OCI-LY1 (cell line): ENCODE results near the gene XYLT1.

Experiments used
- H2AFZ ChIP-seq: fragments of 200-600 bp; sonication (generic), shearing (Covaris generic); 2 replicates; pipeline ENCODE4 v1.6.0; 2014; ENCODE audit warnings: antibody characterized with exemption, mild to moderate bottlenecking, low read length
- H3F3A ChIP-seq: fragments of 200-600 bp; sonication (generic), shearing (Covaris generic); 2 replicates; pipeline ENCODE4 v1.6.0; 2014; ENCODE audit warnings: mild to moderate bottlenecking, antibody characterized with exemption, low read length, moderate library complexity; ENCODE audit not compliant: insufficient read depth
- H3K27ac ChIP-seq: fragments of 200-600 bp; sonication (generic); 2 replicates; pipeline ENCODE4 v1.5.1; 2014; ENCODE audit warnings: low read length, mixed run types, mild to moderate bottlenecking, low read depth; ENCODE audit not compliant: poor library complexity, severe bottlenecking
- H3K27me3 ChIP-seq: fragments of 200-600 bp; sonication (generic); 2 replicates; pipeline ENCODE4 v1.6.0; 2014; ENCODE audit warnings: antibody characterized with exemption, mild to moderate bottlenecking, low read length, moderate library complexity; ENCODE audit not compliant: insufficient read depth
- H3K36me3 ChIP-seq: fragments of 200-600 bp; sonication (generic); 2 replicates; pipeline ENCODE4 v1.6.1; 2014; ENCODE audit warnings: mild to moderate bottlenecking, antibody characterized with exemption, low read length, moderate library complexity, mixed read lengths; ENCODE audit not compliant: insufficient read depth
- H3K4me1 ChIP-seq: fragments of 200-600 bp; sonication (generic); 2 replicates; pipeline ENCODE4 v1.5.1; 2014; ENCODE audit warnings: mild to moderate bottlenecking, low read length, moderate library complexity; ENCODE audit not compliant: insufficient read depth, severe bottlenecking
- H3K4me2 ChIP-seq: fragments of 200-600 bp; sonication (generic), shearing (Covaris generic); 2 replicates; pipeline ENCODE4 v1.6.1; 2014; ENCODE audit warnings: low read length
- H3K4me3 ChIP-seq: fragments of 200-600 bp; sonication (generic); 2 replicates; pipeline ENCODE4 v1.5.1; 2014; ENCODE audit warnings: low read length, low read depth, mild to moderate bottlenecking, mixed read lengths; ENCODE audit not compliant: poor library complexity, severe bottlenecking
- H3K79me2 ChIP-seq: fragments of 200-600 bp; shearing (Covaris generic); 2 replicates; pipeline ENCODE4 v1.6.1; 2016; ENCODE audit warnings: mixed run types, low read length, mixed read lengths; ENCODE audit not compliant: insufficient read depth
- H3K9ac ChIP-seq: fragments of 200-600 bp; sonication (generic), shearing (Covaris generic); 2 replicates; pipeline ENCODE4 v1.6.1; 2014; ENCODE audit warnings: mild to moderate bottlenecking, low read length, mixed read lengths
- H3K9me2 ChIP-seq: fragments of 200-600 bp; sonication (generic), shearing (Covaris generic); 2 replicates; pipeline ENCODE4 v1.6.1; 2014; ENCODE audit warnings: low read depth, mild to moderate bottlenecking, low read length, mixed read lengths
- H3K9me3 ChIP-seq: fragments of 200-600 bp; shearing (Covaris generic); 2 replicates; pipeline ENCODE4 v1.6.1; 2014; ENCODE audit warnings: low read length, mixed read lengths
- H4K20me1 ChIP-seq: fragments of 200-600 bp; sonication (generic), shearing (Covaris generic); 2 replicates; pipeline ENCODE4 v1.6.0; 2016; ENCODE audit warnings: mild to moderate bottlenecking, low read length; ENCODE audit not compliant: insufficient read depth
- EZH2 ChIP-seq: fragments of 200-600 bp; sonication (generic), shearing (Covaris generic); IDR thresholded peaks from 2 replicates; pipeline ENCODE4 v1.8.0; 2017; ENCODE audit warnings: borderline replicate concordance, mixed run types, mild to moderate bottlenecking, antibody characterized with exemption, low read length, moderate library complexity, mixed read lengths
- TF ChIP-seq, protein P1 (sequence below): fragments of 200-600 bp; sonication (generic), shearing (Covaris generic); IDR thresholded peaks from 2 replicates; pipeline ENCODE4 v1.5.1; 2017; ENCODE audit warnings: mild to moderate bottlenecking, antibody characterized with exemption, low read length, moderate library complexity, mixed read lengths

XYLT1 gene

DNA sequence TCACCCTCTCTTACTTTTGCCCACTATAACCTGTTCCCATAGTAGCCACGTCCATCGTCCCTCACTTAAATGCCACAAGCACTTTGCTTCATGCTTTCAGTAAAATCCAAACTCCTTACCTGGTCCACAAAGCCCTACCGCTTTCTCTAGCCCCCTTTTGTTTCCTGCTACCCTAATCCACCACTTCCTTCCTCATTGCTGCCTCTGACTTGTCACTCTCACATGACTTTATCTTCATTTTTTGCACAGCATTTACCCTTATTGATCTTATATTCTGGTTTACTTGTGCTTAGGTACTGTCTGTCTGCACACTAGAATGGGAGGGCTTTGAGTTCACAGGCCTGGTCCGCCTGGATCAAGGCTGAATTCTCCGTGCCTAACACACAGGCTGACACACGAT, 340.0 kb downstream of the XYLT1 start:
- Histone ChIP-seq H4K20me1 (no peaks in the 10 kb centered on the region), H3K9me3 (no peaks in the 10 kb centered on the region), H3K27me3 (no peaks in the 10 kb centered on the region), H3K27ac (no peak overlapping the region), H2AFZ (no peak overlapping the region), H3K79me2 (no peaks in the 10 kb centered on the region), H3K4me1 (peaks cover 9% of the 10 kb centered on the region), H3K4me2 (no peak overlapping the region), H3F3A (no peaks in the 10 kb centered on the region), H3K9me2 (no peaks in the 10 kb centered on the region), H3K4me3 (no peak overlapping the region), H3K36me3 (peaks cover 94% of the 10 kb centered on the region), H3K9ac (no peak overlapping the region)
- no peak for TF ChIP-seq EZH2
- TF ChIP-seq, protein P1, sequence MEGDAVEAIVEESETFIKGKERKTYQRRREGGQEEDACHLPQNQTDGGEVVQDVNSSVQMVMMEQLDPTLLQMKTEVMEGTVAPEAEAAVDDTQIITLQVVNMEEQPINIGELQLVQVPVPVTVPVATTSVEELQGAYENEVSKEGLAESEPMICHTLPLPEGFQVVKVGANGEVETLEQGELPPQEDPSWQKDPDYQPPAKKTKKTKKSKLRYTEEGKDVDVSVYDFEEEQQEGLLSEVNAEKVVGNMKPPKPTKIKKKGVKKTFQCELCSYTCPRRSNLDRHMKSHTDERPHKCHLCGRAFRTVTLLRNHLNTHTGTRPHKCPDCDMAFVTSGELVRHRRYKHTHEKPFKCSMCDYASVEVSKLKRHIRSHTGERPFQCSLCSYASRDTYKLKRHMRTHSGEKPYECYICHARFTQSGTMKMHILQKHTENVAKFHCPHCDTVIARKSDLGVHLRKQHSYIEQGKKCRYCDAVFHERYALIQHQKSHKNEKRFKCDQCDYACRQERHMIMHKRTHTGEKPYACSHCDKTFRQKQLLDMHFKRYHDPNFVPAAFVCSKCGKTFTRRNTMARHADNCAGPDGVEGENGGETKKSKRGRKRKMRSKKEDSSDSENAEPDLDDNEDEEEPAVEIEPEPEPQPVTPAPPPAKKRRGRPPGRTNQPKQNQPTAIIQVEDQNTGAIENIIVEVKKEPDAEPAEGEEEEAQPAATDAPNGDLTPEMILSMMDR = no peak

DNA sequence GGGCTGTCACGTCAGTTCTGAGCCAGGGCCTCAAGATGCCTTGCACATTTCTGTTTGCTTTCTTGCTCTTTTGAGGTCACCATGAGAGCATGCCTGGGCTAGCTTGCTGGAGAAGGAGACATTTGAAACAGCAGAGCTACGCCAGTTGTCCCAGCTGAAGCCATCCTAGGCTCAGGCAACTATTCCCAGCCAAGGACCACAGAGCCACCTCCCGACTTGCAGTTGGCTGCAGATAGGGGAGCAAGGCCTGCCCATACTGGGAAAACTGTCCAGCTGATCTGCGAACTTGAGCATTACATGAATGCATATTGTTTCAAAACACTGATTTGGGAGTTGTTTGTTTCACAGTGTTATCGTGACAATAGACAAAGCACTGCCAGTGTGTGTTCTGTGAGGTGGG, 340.8 kb downstream of the XYLT1 start:
- Histone ChIP-seq H3K4me1 (peaks cover 3% of the 10 kb centered on the region), H3K36me3 (peaks cover 94% of the 10 kb centered on the region), H3K27ac (no peak overlapping the region), H3K4me2 (no peak overlapping the region), H3F3A (no peaks in the 10 kb centered on the region), H3K9ac (no peak overlapping the region), H3K4me3 (no peak overlapping the region), H3K79me2 (no peaks in the 10 kb centered on the region), H2AFZ (no peak overlapping the region), H3K9me3 (no peaks in the 10 kb centered on the region; the same call in 1 of the 2 replicates), H4K20me1 (no peaks in the 10 kb centered on the region), H3K9me2 (no peaks in the 10 kb centered on the region), H3K27me3 (no peaks in the 10 kb centered on the region)
- no peak for TF ChIP-seq EZH2
- TF ChIP-seq, protein P1 = no peak

DNA sequence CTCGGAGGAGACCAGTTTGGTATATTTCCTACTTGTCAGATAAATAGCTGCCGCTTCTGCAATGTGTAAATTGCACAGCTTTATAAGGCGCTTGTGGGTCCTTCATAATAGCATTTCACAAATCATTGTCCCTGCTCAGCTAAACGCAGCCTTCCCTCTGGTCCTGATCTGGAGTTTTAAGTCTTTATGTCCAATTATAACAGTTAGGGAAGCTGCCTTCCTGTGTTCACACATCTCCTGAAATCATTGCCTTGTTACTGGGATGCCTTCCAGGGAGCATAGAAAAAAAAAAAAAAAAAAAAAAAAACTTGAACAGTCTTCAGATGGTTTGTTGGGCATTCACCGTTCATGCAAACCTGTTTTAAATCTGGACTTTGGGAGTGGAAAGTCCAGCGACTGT, 342.0 kb downstream of the XYLT1 start:
- Histone ChIP-seq H3K36me3 (peaks cover 94% of the 10 kb centered on the region), H3K4me2 (no peak overlapping the region), H3K4me1 (no peaks in the 10 kb centered on the region), H3K9me2 (no peaks in the 10 kb centered on the region), H3F3A (no peaks in the 10 kb centered on the region), H4K20me1 (no peaks in the 10 kb centered on the region), H3K9ac (no peak overlapping the region), H3K4me3 (no peak overlapping the region), H3K79me2 (no peaks in the 10 kb centered on the region), H3K27me3 (no peaks in the 10 kb centered on the region), H2AFZ (no peak overlapping the region), H3K27ac (no peak overlapping the region), H3K9me3 (no peaks in the 10 kb centered on the region; the same call in 1 of the 2 replicates)
- TF ChIP-seq EZH2 = no peak
- TF ChIP-seq, protein P1 = no peak
